HG03565 (cell line): Measurements from ENCODE around the gene ITPR2.
A peak's percentile ranks its signal among the peaks of the same experiment; 100 is the strongest.
"Not testable (repeated sequence)": the region's sequence is repeated elsewhere in the genome, so short reads cannot be mapped to it uniquely, and the experiment has no call there.

Source experiments
- ATAC-seq: cut with Tn5 transposase; IDR thresholded peaks from one replicate; pipeline ENCODE4 v1.9.1; 2021; ENCODE audit warnings: mild to moderate bottlenecking, moderate library complexity; ENCODE audit not compliant: unreplicated experiment

The ITPR2 gene

GRCh38 chr12:26767116-26767515, 65.9 kb downstream of the ITPR2 start:
- no peak for ATAC-seq

GRCh38 chr12:26762186-26762585, 70.8 kb downstream of the ITPR2 start:
- no peak for ATAC-seq

GRCh38 chr12:26761775-26762174, 71.2 kb downstream of the ITPR2 start:
- ATAC-seq: no peak

GRCh38 chr12:26760657-26761293, 72.2 kb downstream of the ITPR2 start:
- no peak for ATAC-seq

- ATAC-seq: not testable (repeated sequence)
These were observed 77.6 kb downstream of the ITPR2 start for GRCh38 chr12:26755362-26755761.

GRCh38 chr12:26754148-26754547, 78.8 kb downstream of the ITPR2 start:
- no peak for ATAC-seq

- no peak for ATAC-seq
These were observed 81.8 kb downstream of the ITPR2 start for GRCh38 chr12:26751179-26751578.

- no peak for ATAC-seq
These were observed 82.3 kb downstream of the ITPR2 start for GRCh38 chr12:26750531-26751175.

GRCh38 chr12:26749781-26750180, 83.2 kb downstream of the ITPR2 start:
- peak; percentile 73 for ATAC-seq

GRCh38 chr12:26748741-26749431, 84.1 kb downstream of the ITPR2 start:
- peak; percentile 47 for ATAC-seq

GRCh38 chr12:26748412-26748740, 84.6 kb downstream of the ITPR2 start:
- no peak for ATAC-seq

GRCh38 chr12:26746121-26746714, 86.8 kb downstream of the ITPR2 start:
- ATAC-seq: no peak

GRCh38 chr12:26744697-26745440, 88.1 kb downstream of the ITPR2 start:
- ATAC-seq: no peak

GRCh38 chr12:26744042-26744626, 88.9 kb downstream of the ITPR2 start:
- ATAC-seq: no peak

GRCh38 chr12:26741584-26742227, 91.3 kb downstream of the ITPR2 start:
- ATAC-seq: no peak

- ATAC-seq: no peak
These were observed 92.0 kb downstream of the ITPR2 start for GRCh38 chr12:26740991-26741390.

- ATAC-seq: no peak
These were observed 92.6 kb downstream of the ITPR2 start for GRCh38 chr12:26740348-26740747.

GRCh38 chr12:26737487-26738030, 95.4 kb downstream of the ITPR2 start:
- no peak for ATAC-seq

- ATAC-seq: no peak
These were observed 96.2 kb downstream of the ITPR2 start for GRCh38 chr12:26736563-26737486.
